Measurements from ENCODE around the gene CLCNKA.
"Not testable (repeated sequence)": the region's sequence is repeated elsewhere in the genome, so short reads cannot be mapped to it uniquely, and the experiment has no call there.

The CLCNKA gene

GRCh38 chr1:15997637-15998280, 24.1 kb upstream of the CLCNKA start:
- DNase-seq, result no peak

GRCh38 chr1:15998929-15999328, 22.9 kb upstream of the CLCNKA start:
- DNase-seq, result no peak

GRCh38 chr1:16001274-16001673, 20.6 kb upstream of the CLCNKA start:
- DNase-seq, result not testable (repeated sequence)

GRCh38 chr1:16005597-16005996, 16.2 kb upstream of the CLCNKA start:
- DNase-seq, result no peak

- no peak for DNase-seq
Observed at GRCh38 chr1:16006010-16006409, 15.8 kb upstream of the CLCNKA start.

- no peak for DNase-seq
Observed at GRCh38 chr1:16006552-16007485, 15.0 kb upstream of the CLCNKA start.

GRCh38 chr1:16007671-16008341, 14.0 kb upstream of the CLCNKA start:
- no peak for DNase-seq

GRCh38 chr1:16009030-16009460, 12.8 kb upstream of the CLCNKA start:
- peak; percentile 74 for DNase-seq

GRCh38 chr1:16009678-16010077, 12.2 kb upstream of the CLCNKA start:
- no peak for DNase-seq

- no peak for DNase-seq
Observed at GRCh38 chr1:16010837-16011236, 11.0 kb upstream of the CLCNKA start.

GRCh38 chr1:16011936-16012589, 9.8 kb upstream of the CLCNKA start:
- no peak for DNase-seq

- DNase-seq, result peak; percentile 78
Observed at GRCh38 chr1:16012590-16013219, 9.1 kb upstream of the CLCNKA start.

GRCh38 chr1:16013220-16013907, 8.5 kb upstream of the CLCNKA start:
- peak; percentile 80 for DNase-seq

GRCh38 chr1:16013908-16014258, 8.0 kb upstream of the CLCNKA start:
- no peak for DNase-seq

GRCh38 chr1:16014509-16015482, 7.0 kb upstream of the CLCNKA start:
- peak; percentile 64 for DNase-seq

- DNase-seq, result no peak
Observed at GRCh38 chr1:16015491-16015890, 6.3 kb upstream of the CLCNKA start.

- no peak for DNase-seq
Observed at GRCh38 chr1:16015960-16016901, 5.6 kb upstream of the CLCNKA start.

- no peak for DNase-seq
Observed at GRCh38 chr1:16017076-16017460, 4.8 kb upstream of the CLCNKA start.
